H4 (cell line): Measurements from ENCODE around the gene HDAC2. TPM values are rescaled to one million over a fixed set of nuclear protein-coding genes. Genes with fewer than 3 reads are reported as not detected.

ENCODE experiments used
- DNase-seq: peaks from one replicate; pipeline ENCODE4 v3.0.0-alpha.2; 2015; ENCODE audit warnings: low spot score
- total RNA-seq: library from RNA; depleted of rRNA; stranded (reverse); fragments of >200 nt; shearing (Covaris generic); gene quantifications from 2 replicates; pipeline ENCODE4 v1.2.3, GENCODE V29; 2014; rRNA removed

Gene HDAC2
- total RNA-seq, 1 experiment from 2014 or later, result 70.7 TPM

DNA sequence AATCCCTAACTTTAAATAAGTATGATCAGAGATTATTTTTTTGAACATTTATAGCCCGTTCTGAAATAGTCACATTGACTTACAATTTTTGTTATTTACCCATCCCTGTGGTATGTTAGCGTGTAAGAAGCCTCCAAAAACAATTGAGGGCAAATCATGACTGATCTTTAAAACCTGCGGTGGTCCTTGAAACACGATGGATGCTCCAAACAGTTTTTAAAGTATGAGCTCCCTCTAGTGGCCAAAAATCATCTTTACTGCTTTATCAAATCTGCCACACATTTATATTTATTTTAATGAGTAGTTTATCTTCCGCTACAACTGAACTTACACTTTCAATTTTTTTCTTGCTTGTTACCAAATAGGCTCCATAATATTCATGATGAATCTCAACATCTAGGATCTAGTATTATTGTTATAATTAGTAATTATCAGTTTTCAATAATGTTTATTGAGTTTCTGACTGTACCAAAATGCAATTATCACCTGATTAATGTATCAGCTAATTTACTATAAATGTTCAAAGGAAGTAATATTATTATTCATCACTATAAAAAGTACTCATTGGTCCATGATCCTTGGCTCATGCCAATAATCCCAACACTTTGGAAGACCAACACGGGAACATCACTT lies 61.6 kb downstream of the HDAC2 start:
- peak; percentile 26 for DNase-seq

DNA sequence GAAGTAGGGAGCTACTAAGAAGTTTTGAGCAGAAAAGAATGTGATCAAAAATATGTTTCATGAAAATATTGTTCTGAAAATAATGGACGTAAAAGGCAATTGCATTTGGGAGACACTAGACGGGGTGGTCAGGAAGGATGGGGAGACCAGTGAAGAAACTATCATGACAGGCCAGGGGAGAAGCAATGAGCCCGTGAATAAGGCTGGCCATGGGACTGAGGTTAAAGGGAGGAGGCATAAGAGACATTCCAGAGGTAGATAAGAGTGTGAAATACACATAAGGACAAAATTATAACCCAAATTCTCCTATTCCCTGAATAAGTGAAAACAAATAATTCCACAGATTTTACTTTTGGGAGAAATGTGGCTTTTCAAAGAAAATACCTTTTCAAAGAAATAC lies 62.1 kb downstream of the HDAC2 start:
- DNase-seq, result no peak

DNA sequence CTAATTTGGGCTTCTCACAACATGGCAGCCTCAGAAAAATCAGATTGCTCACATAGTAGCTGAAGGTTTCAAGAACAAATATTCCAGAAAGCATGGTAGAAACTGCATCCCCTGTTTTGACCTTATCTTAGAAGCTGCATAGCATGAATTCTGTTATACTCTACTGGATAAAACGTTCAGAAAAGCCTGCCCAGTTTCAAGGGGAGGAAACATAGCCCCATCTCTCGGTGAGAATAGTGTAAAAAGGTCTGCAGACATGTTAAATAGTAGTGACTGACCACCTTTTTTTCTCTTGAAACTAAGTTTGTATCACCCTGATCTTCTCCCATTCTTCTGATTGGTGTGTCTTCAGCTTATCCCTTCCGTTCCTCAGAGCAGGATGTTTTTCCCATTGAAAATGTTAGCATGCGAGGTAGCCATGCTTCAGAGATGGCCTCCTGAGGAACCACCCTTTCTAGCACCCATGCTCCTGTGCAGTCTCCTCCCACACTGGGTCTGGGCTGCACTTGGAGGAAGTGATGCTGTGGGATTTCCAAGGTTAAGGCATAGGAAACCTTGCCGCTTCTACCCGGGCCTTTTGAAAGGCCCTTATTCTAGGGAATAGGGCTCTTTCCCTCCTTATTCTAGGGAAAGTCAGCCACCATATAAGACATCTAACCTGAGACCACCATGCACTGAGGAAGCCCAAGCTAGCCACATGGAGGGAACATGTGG lies 63.7 kb downstream of the HDAC2 start:
- DNase-seq, result peak; percentile 4

DNA sequence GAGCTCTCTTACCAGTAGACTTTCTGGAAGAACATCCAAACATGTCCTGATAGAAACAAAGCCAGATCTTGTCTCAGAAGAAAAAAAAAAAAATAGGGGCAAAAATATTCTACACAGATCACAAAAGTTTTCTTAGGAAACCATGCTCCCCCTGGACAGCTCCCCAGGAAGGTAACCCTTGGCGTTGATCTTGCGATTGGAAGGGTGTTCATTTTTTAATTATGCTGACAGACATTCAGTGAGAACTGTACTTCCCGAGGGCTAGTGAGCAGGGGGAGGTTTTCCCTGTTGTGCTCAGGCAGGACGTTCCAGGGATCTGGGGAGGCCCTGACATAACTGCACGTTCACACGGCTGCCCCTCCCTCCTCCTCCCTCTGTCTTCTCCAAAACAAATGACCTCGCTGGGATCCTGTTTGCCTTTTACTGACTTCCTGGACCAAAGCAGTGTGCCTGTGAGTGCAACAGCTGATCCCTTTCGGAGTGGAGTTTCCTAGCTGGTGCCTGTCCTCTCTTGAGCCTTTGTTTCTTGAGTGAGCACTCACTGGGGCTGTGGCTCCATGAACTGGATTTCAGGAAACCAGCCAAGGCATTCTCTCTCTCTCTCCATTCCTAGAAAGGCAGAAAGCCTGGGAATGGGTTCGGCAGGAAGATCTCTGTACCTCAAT lies 67.2 kb downstream of the HDAC2 start:
- peak; percentile 14 for DNase-seq

DNA sequence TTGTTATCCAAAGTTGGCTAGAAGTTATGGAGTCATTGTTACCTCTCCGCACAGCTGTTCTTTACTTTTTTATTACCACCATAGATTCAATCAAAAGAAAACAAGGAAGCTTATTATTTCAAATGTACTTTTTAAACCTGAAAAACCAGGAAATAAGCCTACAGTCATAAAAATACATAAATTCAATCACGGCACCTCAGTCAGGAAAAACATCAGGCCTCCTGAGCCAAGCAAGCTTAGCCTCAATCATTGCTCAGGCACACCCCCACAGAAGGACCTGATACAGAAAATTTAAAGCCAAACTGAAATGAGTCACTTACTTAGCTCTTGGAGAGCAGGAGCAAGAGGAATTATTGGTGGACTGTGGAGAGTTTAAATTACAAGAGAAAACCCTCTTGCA lies 69.5 kb downstream of the HDAC2 start:
- DNase-seq, result no peak

DNA sequence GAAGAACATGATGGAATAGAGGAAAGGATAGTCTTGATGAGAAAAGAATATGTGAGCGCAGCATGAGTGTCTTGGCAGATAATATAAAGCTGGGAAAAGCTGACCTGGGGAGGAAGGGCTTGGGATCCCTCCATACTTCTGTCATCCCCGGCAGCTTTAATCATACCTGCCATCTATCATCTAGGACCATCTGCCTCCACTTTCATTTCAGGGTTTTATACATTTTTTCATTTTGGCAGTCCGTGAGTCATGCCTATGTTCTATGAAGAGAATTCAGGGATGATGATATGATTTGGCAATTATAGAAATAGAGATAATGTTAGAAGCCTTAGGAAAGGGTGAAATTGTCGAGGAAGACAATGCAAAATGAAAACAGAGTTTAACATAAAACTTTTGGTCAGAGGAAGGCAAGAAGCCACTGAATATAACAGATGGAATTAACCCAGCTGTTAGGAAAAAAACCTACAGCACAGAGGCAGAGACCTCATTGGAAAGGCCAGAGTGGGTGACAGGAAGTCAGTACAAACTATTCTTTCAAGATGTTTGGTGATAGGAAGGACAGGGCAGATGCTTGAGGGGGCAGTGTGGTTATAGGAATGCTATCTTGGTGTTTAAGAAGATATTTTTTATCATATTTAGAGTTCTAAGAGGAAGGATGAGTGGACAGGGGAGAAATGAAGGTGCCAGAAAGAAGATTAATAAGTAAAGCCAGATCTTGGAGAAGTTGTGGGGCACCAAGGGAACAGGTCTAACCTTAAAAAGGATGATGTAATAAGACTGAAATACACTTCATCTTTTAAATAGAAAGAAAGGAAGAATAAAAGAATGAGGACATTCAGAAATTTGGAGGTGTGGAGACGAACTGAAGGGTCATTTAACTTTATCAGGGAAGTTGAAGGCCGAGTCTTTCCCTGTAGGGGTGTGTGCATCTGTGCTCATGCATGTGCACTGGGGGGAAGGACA lies 76.0 kb downstream of the HDAC2 start:
- no peak for DNase-seq

DNA sequence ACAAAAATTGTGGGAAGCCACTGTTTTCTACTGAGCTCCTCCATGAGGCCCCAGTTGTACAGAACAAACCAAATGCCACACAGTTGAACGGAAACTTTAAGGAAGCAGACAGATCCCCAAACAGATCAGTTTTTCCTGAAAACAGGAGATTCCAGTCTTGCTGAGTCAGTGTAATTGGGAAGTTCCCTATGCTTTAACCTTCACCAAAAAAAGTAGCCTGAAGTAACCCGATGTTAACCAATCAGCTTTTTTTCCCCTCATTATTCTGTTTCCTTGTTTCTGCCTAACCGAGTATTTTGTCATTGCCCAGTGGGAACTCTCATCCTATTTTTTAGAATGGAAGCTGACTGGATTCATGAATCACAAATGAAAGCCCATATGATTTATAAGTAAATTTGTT lies 77.1 kb downstream of the HDAC2 start:
- DNase-seq, result no peak

DNA sequence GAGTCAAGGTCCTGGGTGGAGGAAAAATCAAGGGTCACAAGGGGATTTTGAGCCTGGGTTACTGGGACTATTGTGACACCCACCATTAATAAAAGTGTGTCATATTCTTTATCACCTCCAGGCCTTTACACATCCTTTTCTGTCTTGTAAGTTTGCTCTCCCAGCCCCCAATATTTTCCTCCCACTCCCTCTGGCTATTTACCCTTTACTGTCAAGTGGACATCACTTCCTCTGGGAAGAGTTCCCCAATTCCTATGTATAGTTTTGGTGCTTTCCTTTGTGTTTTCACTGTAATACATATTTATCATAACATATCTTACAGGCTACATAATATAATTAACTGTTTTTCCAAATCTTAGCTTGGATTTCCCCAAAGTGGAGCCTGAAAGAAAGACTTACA lies 77.5 kb downstream of the HDAC2 start:
- no peak for DNase-seq

DNA sequence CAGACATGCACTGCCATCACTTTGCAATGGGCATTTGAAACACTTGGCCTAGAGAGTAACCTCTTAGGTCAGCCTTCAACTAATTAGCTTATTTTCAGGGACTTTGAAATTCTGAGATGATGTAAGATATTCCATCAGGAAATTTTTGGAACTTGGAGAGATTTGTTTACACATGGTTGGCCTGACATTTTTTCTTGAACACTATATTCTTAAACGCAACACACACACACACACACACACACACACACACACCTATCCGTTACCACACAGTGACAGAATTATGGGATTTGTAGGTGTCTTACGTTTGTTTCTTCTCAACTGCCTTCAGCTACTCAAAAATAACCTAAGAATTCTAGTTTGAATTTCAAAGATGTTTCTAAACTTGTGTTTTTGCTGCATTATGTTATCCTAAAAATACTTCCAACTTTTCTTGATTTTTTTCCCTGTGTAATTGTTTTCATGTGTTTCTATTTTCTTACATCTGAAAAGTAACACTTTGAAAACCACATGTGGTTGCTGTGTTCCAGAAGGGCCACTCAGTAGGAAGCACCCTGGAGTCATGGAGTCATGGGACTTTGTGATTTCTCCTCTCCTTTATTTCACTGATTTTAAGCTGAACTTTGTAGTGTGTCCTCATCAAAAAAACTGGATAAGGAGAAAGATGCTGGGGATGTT lies 81.9 kb downstream of the HDAC2 start:
- no peak for DNase-seq

DNA sequence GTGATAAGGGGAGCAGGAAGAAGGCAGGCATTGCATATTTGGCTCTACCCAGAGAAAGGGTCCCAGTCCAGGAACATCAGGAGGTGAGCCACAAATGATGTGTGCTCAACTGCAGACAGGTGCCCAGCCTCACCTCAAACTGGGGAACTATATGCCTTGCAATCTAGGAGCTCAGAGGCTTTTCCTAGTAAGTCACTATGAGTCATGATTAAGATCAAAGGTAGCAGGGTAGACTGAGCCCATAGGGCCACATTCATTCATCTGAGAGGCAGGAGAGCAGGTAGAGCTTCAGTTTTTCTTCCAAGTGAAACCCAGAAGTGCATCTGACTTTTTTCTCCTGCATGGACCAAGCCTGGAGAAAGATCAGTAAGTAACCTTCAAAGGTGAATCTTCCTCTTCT lies 82.5 kb downstream of the HDAC2 start:
- DNase-seq, result no peak

DNA sequence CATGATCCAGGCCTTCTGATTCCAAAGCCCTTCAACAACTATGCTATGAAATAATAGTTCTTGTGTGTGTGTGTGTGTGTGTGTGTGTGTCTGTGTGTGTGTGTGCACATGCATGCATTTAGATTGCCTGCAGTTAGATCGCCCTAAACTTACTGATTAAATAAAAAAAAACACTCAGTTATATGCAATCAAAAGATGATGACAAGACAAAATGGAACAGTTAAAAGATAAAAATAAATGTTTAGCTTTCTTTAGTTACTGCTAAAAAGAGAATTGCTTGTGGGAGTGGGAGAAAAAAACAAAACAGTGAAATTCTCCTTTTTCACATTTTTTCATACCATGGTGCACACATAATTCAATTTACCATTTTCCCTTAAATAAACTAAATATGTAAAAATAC lies 84.4 kb downstream of the HDAC2 start:
- DNase-seq, result no peak

DNA sequence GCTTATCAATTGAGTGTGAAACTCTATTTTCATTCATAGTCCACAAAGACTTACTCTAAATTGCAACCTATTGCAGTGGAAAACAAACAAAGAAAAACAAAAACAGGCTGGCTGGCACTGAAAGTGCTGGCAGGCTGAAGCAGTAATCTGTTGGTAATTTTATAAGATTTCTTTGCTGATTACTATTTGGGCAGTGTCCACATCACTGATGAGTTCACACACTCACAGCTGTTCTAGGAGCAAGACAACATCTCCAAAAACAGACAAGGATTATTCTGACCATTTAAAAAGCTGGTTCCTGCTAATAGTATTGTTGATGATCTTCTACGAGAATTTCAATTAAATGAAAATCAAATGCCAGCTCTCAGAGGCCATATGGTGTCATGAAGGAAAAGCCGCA lies 86.9 kb downstream of the HDAC2 start:
- DNase-seq, result no peak

Other genes with a start within 250 kb of the HDAC2 start
- 46.5 and 52.2 TPM in 2 replicates for gene MARCKS, start 113.8 kb downstream of the HDAC2 start, total RNA-seq